A549 (cell line): ENCODE data around the gene RELN. TPM values are rescaled to one million over a fixed set of nuclear protein-coding genes. Genes with fewer than 3 reads are reported as not detected.

Experiments used
- ATAC-seq, 2 experiments: fragments of 200-7000 bp in 1 of 2; fragments of >200 bp in 1 of 2; cut with Nextera tagmentation in 1 of 2; cut with Tn5 transposase in 1 of 2; 3 replicates each; pipeline versions ENCODE4 v1.8.0 to v1.9.1; 2018 to 2020; ENCODE audit warnings: mild to moderate bottlenecking in 1 of 2, moderate library complexity in 1 of 2
- CTCF ChIA-PET: fragments of 300-600 bp; sonication (Branson Sonifier 250); formaldehyde crosslinking; extraction: SDS; loops from one replicate; lab custom pipeline; 2021; ENCODE audit warnings: antibody characterized with exemption, inconsistent platforms; lab: Yijun Ruan, JAX
- POLR2A ChIA-PET: fragments of 350-600 bp; formaldehyde crosslinking; extraction: SDS; loops from one replicate; lab custom pipeline; 2021; ENCODE audit warnings: antibody characterized with exemption, inconsistent platforms; lab: Yijun Ruan, JAX
- DNase-seq, 2 experiments: peaks; one replicate each; pipeline versions ENCODE4 v3.0.0 to v3.0.0-alpha.2; 2011 to 2016; ENCODE audit warnings: low read depth in 1 of 2, low spot score in 1 of 2
- FAIRE-seq: peaks from 2 replicates; lab custom pipeline; 2011; peaks lifted over from hg19 to GRCh38; lab: Jason Lieb, UNC
- H3K27ac ChIP-seq, 2 experiments: fragments of >200 bp; sonication (Bioruptor Twin); formaldehyde crosslinking; 3 replicates each; pipeline ENCODE4 v1.5.1; 2016 to 2017
- H3K4me1 ChIP-seq: fragments of >200 bp; sonication (Bioruptor Twin); formaldehyde crosslinking; 3 replicates; pipeline ENCODE4 v1.6.1; 2016
- H3K4me2 ChIP-seq: fragments of >200 bp; sonication (Bioruptor Twin); formaldehyde crosslinking; 3 replicates; pipeline ENCODE4 v1.6.1; 2016
- H3K4me3 ChIP-seq: fragments of >200 bp; sonication (Bioruptor Twin); formaldehyde crosslinking; 3 replicates; pipeline ENCODE4 v1.5.1; 2016
- H3K9me3 ChIP-seq: fragments of >200 bp; sonication (Bioruptor Twin); formaldehyde crosslinking; 3 replicates; pipeline ENCODE4 v1.6.1; 2016
- CBX8 ChIP-seq: fragments of 200-600 bp; sonication (generic); IDR thresholded peaks from 2 replicates; pipeline ENCODE4 v1.6.1; 2016
- CHD4 ChIP-seq: fragments of 200-600 bp; sonication (generic); IDR thresholded peaks from 2 replicates; pipeline ENCODE4 v1.6.1; 2016; ENCODE audit warnings: antibody characterized with exemption, mild to moderate bottlenecking, borderline replicate concordance
- EP300 ChIP-seq, 2 experiments: fragments of >200 bp; sonication (Bioruptor Twin); formaldehyde crosslinking; IDR thresholded peaks; 2 replicates in 1 of 2; 3 replicates in 1 of 2; pipeline ENCODE4 v1.6.1; 2016 to 2017
- FOSL2 ChIP-seq, 2 experiments: fragments of 450-650 bp in 1 of 2; fragments of >200 bp in 1 of 2; sonication (Bioruptor Twin) in 1 of 2; formaldehyde crosslinking; IDR thresholded peaks; 2 replicates each; pipeline versions ENCODE4 v1.5.0 to v1.6.1; 2016 to 2020; ENCODE audit warnings: mild to moderate bottlenecking in 1 of 2, moderate library complexity in 1 of 2
- GATA3 ChIP-seq: IDR thresholded peaks from 2 replicates; pipeline ENCODE4 v1.6.1; 2012; ENCODE audit warnings: borderline replicate concordance
- HEYL ChIP-seq: fragments of 250-450 bp; sonication (Bioruptor Pico); IDR thresholded peaks from 2 replicates; pipeline ENCODE4 v1.8.0; 2021; ENCODE audit warnings: mild to moderate bottlenecking, moderate library complexity
- HOXA7 ChIP-seq: fragments of 250-450 bp; sonication (Bioruptor Pico); IDR thresholded peaks from 2 replicates; pipeline ENCODE4 v1.5.0; 2020; ENCODE audit warnings: mild to moderate bottlenecking, moderate library complexity
- HOXB13 ChIP-seq: fragments of 250-450 bp; sonication (Bioruptor Pico); IDR thresholded peaks from 2 replicates; pipeline ENCODE4 v1.5.0; 2020; ENCODE audit warnings: low read depth, mild to moderate bottlenecking, moderate library complexity
- KDM1A ChIP-seq: fragments of 200-600 bp; sonication (generic); IDR thresholded peaks from 2 replicates; pipeline ENCODE4 v1.6.1; 2016; ENCODE audit warnings: low read depth, mild to moderate bottlenecking
- NPAS2 ChIP-seq: fragments of 250-450 bp; sonication (Bioruptor Pico); IDR thresholded peaks from 2 replicates; pipeline ENCODE4 v1.8.0; 2022; ENCODE audit warnings: mild to moderate bottlenecking, moderate library complexity, borderline replicate concordance
- PHF8 ChIP-seq: fragments of 200-600 bp; sonication (generic); IDR thresholded peaks from 2 replicates; pipeline ENCODE4 v1.6.1; 2016; ENCODE audit warnings: low read depth, mild to moderate bottlenecking, antibody characterized with exemption, moderate library complexity, borderline replicate concordance
- POLR2A ChIP-seq: IDR thresholded peaks from 2 replicates; pipeline ENCODE4 v1.6.1; 2012; ENCODE audit warnings: mild to moderate bottlenecking, low read length
- RAD21 ChIP-seq, 2 experiments: fragments of >200 bp in 1 of 2; sonication (Bioruptor Twin) in 1 of 2; formaldehyde crosslinking in 1 of 2; IDR thresholded peaks in 1 of 2; conservative IDR thresholded peaks in 1 of 2; 2 replicates in 1 of 2; 3 replicates in 1 of 2; pipeline ENCODE4 v1.6.1; 2012 to 2018; ENCODE audit warnings: inconsistent platforms in 1 of 2
- SMC3 ChIP-seq: fragments of >200 bp; sonication (Bioruptor Twin); formaldehyde crosslinking; IDR thresholded peaks from 3 replicates; pipeline ENCODE4 v1.6.1; 2018; ENCODE audit warnings: inconsistent platforms
- TFCP2L1 ChIP-seq: fragments of 250-450 bp; sonication (Bioruptor Pico); IDR thresholded peaks from 2 replicates; pipeline ENCODE4 v1.5.0; 2021; ENCODE audit warnings: mild to moderate bottlenecking
- TP53 ChIP-seq: fragments of 250-450 bp; sonication (Bioruptor Pico); IDR thresholded peaks from 2 replicates; pipeline ENCODE4 v1.5.0; 2021; ENCODE audit warnings: mild to moderate bottlenecking, moderate library complexity
- ZC3H11A ChIP-seq: fragments of 450-650 bp; IDR thresholded peaks from 2 replicates; pipeline ENCODE4 v1.6.1; 2014; ENCODE audit warnings: antibody characterized with exemption, mild to moderate bottlenecking
- ZNF302 ChIP-seq: fragments of 250-450 bp; sonication (Bioruptor Pico); IDR thresholded peaks from 2 replicates; pipeline ENCODE4 v1.9.0; 2021; ENCODE audit warnings: inconsistent platforms, mild to moderate bottlenecking, moderate library complexity
- WGBS: methylation state at CpG from one replicate; pipeline ENCODE4 v1.1.6; 2017; ENCODE audit errors: missing lambda C conversion rate; 5-methylcytosine and 5-hydroxymethylcytosine counted together
- polyA plus RNA-seq, 4 experiments: library from polyadenylated mRNA; depleted of rRNA in 3 of 4; stranded (reverse); fragments of >200 nt; fragmentation: RNase III in 1 of 4; extraction: RNeasy Plus Mini Kit Qiagen cat#74134 plus additional on column Dnase treatment in 1 of 4; gene quantifications; 2 replicates in 3 of 4; 3 replicates in 1 of 4; pipeline ENCODE4 v1.2.3, GENCODE V29; 2011 to 2017
- TF ChIP-seq, protein P1 (sequence below): fragments of >200 bp; sonication (Bioruptor Twin); formaldehyde crosslinking; IDR thresholded peaks from 3 replicates; pipeline ENCODE4 v1.5.1; 2016
- TF ChIP-seq, protein P2 (sequence below): IDR thresholded peaks from 2 replicates; pipeline ENCODE4 v1.6.1; 2012
- TF ChIP-seq, protein P3 (sequence below): fragments of 150-350 bp; IDR thresholded peaks from 2 replicates; pipeline ENCODE4 v1.6.1; 2014; ENCODE audit warnings: low read depth, mild to moderate bottlenecking, low read length
- TF ChIP-seq, protein P4 (sequence below): fragments of 250-450 bp; sonication (Bioruptor Pico); IDR thresholded peaks from 2 replicates; pipeline ENCODE4 v1.5.0; 2021; ENCODE audit warnings: mild to moderate bottlenecking, moderate library complexity, borderline replicate concordance
- TF ChIP-seq, protein P5 (sequence below): fragments of 250-450 bp; sonication (Bioruptor Pico); IDR thresholded peaks from 2 replicates; pipeline ENCODE4 v1.5.0; 2020; ENCODE audit warnings: low read depth, mild to moderate bottlenecking, moderate library complexity

Gene RELN
- polyA plus RNA-seq, 2 of the 4 experiments (the other 2 are of a cell fraction) = not detected

DNA sequence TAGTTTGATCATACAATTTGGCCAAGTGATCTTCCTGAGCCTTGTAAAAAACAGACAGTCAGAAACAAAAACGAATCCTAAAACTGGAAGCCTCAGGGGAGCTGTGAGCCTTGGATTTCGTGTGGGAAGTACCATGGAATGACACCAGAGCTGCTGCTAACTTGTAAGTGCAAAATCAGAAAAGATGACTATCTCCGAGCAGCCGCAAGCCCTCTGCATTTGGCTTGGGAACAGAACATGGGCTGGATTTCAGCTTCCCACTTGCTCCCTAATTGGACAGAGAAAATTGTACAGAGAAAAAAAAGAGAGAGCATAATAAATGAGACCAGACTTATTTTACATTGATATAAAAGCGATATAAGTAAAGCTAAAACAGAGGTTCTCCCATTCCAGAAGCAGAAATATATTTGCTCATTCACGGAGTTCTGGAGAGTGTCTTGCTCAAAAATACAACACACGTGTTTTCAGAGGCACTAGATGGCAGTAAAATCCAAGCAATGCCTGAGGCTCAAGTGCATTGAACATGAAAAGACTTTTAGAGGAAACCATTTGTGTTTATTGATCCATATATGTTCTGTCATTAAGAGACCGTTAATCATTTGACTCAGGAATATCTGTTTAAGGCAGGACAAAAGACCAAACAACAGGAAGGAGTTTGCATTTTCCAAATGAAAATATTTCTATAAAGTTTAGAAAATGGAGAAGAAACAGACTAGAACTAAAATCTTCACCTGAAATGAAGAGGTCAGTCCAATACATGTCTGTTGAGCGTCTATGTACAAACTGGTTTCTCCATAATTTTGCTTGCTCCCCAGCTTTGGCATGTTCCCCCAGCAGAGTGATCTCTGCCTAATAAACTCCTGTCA lies 465.2 kb downstream of the RELN start:
- DNase-seq (peak; percentile 7 to 45), ATAC-seq (peak; percentile 83; a peak in 5 of 6 replicates), FAIRE-seq (no peak)
- 19% methylated on average over 9 of the region's 9 CpGs for WGBS
- TF ChIP-seq, protein P1, sequence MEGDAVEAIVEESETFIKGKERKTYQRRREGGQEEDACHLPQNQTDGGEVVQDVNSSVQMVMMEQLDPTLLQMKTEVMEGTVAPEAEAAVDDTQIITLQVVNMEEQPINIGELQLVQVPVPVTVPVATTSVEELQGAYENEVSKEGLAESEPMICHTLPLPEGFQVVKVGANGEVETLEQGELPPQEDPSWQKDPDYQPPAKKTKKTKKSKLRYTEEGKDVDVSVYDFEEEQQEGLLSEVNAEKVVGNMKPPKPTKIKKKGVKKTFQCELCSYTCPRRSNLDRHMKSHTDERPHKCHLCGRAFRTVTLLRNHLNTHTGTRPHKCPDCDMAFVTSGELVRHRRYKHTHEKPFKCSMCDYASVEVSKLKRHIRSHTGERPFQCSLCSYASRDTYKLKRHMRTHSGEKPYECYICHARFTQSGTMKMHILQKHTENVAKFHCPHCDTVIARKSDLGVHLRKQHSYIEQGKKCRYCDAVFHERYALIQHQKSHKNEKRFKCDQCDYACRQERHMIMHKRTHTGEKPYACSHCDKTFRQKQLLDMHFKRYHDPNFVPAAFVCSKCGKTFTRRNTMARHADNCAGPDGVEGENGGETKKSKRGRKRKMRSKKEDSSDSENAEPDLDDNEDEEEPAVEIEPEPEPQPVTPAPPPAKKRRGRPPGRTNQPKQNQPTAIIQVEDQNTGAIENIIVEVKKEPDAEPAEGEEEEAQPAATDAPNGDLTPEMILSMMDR = peak; percentile 52
- TF ChIP-seq SMC3 (peak; percentile 36; the same call in 1 of the 3 replicates), PHF8 (no peak), RAD21 (conservative IDR thresholded peaks at IDR 0.05 in 1 of 2, IDR thresholded peaks at IDR 0.05 in 1 of 2) (peak; percentile 70 to 72; a peak in 4 of 5 replicates)
- TF ChIP-seq, protein P2, sequence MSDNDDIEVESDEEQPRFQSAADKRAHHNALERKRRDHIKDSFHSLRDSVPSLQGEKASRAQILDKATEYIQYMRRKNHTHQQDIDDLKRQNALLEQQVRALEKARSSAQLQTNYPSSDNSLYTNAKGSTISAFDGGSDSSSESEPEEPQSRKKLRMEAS = no peak
- H3K4me3 ChIP-seq = no peak overlapping the region
- no peaks in the 10 kb centered on the region for H3K4me1 ChIP-seq
- H3K9me3 ChIP-seq = no peaks in the 10 kb centered on the region
- H3K27ac ChIP-seq = no peak overlapping the region
- ChIA-PET CTCF (interaction anchor here (0.6 to 1.3 kb wide), 7 partner anchors 18 to 1322 kb away, joined by 3 to 4 read pairs (median 3); no protein-coding TSS in a partner anchor), POLR2A (no interaction called here)
- H3K4me2 ChIP-seq = no peak overlapping the region

DNA sequence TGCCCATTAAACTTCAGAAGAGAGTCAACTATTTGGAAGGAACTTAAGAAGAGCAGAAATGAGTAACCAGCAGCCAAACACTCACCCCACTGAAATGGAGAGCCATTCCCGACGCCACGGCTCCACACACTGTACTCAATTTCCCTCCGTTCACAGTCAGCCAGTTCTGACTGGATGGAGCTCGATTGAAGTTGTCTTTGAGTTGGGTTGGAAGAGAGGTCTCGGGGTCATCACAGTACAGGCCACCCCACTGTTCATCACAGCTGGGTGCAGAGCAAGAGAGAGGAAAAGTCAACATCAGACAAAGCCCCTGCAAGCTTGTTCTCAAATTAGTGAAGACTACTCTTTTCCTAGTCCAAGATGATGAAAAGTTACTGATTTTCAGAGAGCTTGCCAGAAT lies 467.5 kb downstream of the RELN start:
- no peak for FAIRE-seq
- ChIA-PET CTCF (interaction anchor here (0.8 kb wide), 1 partner anchor 52 kb away, joined by 4 read pairs; no protein-coding TSS in a partner anchor), POLR2A (no interaction called here)
- WGBS = 22% methylated on average over 6 of the region's 6 CpGs
- Histone ChIP-seq H3K4me3 (no peak overlapping the region), H3K4me2 (no peak overlapping the region), H3K4me1 (no peaks in the 10 kb centered on the region), H3K9me3 (no peaks in the 10 kb centered on the region), H3K27ac (no peak overlapping the region)
- ATAC-seq = no peak
- no peak for DNase-seq
- TF ChIP-seq TFCP2L1 (CRISPR knock-in tag) (no peak), TP53 (CRISPR knock-in tag) (no peak), HOXB13 (CRISPR knock-in tag) (no peak), CHD4 (no peak), NPAS2 (CRISPR knock-in tag) (no peak), HEYL (CRISPR knock-in tag) (no peak), FOSL2 (IDR thresholded peaks at IDR 0.05) (no peak), FOSL2 (CRISPR knock-in tag; IDR thresholded peaks at IDR 0.05) (no peak), KDM1A (no peak), EP300 (IDR thresholded peaks at IDR 0.05) (no peak), ZC3H11A (no peak), CBX8 (no peak), HOXA7 (no peak), ZNF302 (CRISPR knock-in tag) (no peak), GATA3 (no peak), POLR2A (no peak)
- TF ChIP-seq, protein P3, sequence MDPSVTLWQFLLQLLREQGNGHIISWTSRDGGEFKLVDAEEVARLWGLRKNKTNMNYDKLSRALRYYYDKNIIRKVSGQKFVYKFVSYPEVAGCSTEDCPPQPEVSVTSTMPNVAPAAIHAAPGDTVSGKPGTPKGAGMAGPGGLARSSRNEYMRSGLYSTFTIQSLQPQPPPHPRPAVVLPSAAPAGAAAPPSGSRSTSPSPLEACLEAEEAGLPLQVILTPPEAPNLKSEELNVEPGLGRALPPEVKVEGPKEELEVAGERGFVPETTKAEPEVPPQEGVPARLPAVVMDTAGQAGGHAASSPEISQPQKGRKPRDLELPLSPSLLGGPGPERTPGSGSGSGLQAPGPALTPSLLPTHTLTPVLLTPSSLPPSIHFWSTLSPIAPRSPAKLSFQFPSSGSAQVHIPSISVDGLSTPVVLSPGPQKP = no peak
- TF ChIP-seq, protein P4, sequence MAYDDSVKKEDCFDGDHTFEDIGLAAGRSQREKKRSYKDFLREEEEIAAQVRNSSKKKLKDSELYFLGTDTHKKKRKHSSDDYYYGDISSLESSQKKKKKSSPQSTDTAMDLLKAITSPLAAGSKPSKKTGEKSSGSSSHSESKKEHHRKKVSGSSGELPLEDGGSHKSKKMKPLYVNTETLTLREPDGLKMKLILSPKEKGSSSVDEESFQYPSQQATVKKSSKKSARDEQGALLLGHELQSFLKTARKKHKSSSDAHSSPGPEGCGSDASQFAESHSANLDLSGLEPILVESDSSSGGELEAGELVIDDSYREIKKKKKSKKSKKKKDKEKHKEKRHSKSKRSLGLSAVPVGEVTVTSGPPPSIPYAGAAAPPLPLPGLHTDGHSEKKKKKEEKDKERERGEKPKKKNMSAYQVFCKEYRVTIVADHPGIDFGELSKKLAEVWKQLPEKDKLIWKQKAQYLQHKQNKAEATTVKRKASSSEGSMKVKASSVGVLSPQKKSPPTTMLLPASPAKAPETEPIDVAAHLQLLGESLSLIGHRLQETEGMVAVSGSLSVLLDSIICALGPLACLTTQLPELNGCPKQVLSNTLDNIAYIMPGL (CRISPR knock-in tag) = no peak
- TF ChIP-seq, protein P5, sequence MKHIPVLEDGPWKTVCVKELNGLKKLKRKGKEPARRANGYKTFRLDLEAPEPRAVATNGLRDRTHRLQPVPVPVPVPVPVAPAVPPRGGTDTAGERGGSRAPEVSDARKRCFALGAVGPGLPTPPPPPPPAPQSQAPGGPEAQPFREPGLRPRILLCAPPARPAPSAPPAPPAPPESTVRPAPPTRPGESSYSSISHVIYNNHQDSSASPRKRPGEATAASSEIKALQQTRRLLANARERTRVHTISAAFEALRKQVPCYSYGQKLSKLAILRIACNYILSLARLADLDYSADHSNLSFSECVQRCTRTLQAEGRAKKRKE (CRISPR knock-in tag) = no peak
- TF ChIP-seq, protein P2 = no peak
- TF ChIP-seq, all 56 proteins: peak for 0
